B cell (primary cell): ENCODE data around the gene UBA5. TPM values are rescaled to one million over a fixed set of nuclear protein-coding genes. Genes with fewer than 3 reads are reported as not detected.
A peak's percentile ranks its signal among the peaks of the same experiment; 100 is the strongest.

Experiments
- ATAC-seq: fragments of 200-7000 bp; cut with Tn5 transposase; one replicate; pipeline ENCODE4 v1.10.0; 2021; ENCODE audit warnings: low read depth, mild to moderate bottlenecking, moderate number of reproducible peaks, moderate library complexity
- CTCF ChIA-PET: fragments of 350-600 bp; sonication (Branson Sonifier 250); formaldehyde crosslinking; loops from one replicate; lab custom pipeline; 2021; ENCODE audit warnings: antibody characterized with exemption, inconsistent platforms; lab: Charles Lee
- POLR2A ChIA-PET: fragments of 350-600 bp; sonication (Branson Sonifier 250); formaldehyde crosslinking; loops from one replicate; lab custom pipeline; 2021; ENCODE audit warnings: antibody characterized with exemption; lab: Charles Lee
- DNase-seq: peaks from one replicate; pipeline ENCODE4 v3.0.0; 2013
- H2AFZ ChIP-seq: 2 replicates; pipeline ENCODE4 v1.6.1; 2012; ENCODE audit warnings: mild to moderate bottlenecking, low read depth, low read length; ENCODE audit not compliant: insufficient read depth, poor library complexity, severe bottlenecking
- H3K27ac ChIP-seq, 2 donors: 1 replicate in 1 of 2; 2 replicates in 1 of 2; pipeline ENCODE4 v1.5.1; 2012 to 2013; ENCODE audit warnings: low read length in 2 of 2, mild to moderate bottlenecking in 2 of 2, moderate library complexity in 1 of 2
- H3K27me3 ChIP-seq, 4 experiments: fragments of 200-600 bp in 1 of 4; sonication (generic) in 1 of 4; replicated peaks in 1 of 4; 1 replicate in 2 of 4; 2 replicates in 2 of 4; pipeline versions ENCODE4 v1.6.1 to v1.7.0; 2013 to 2016; ENCODE audit warnings: low read length in 3 of 4, mild to moderate bottlenecking in 2 of 4, mixed read lengths in 1 of 4, moderate library complexity in 1 of 4; ENCODE audit not compliant: insufficient read depth in 4 of 4, control insufficient read depth in 3 of 4; ENCODE audit errors: control extremely low read depth in 1 of 4
- H3K36me3 ChIP-seq, 2 experiments: replicated peaks in 1 of 2; 1 replicate in 1 of 2; 2 replicates in 1 of 2; pipeline versions ENCODE4 v1.6.1 to v1.7.1; 2013; ENCODE audit warnings: low read length in 1 of 2; ENCODE audit not compliant: insufficient read depth in 2 of 2, control insufficient read depth in 1 of 2; ENCODE audit errors: control extremely low read depth in 1 of 2, extremely low read depth in 1 of 2
- H3K4me1 ChIP-seq, 2 donors: fragments of 200-600 bp in 1 of 2; sonication (generic) in 1 of 2; 1 replicate in 1 of 2; 2 replicates in 1 of 2; pipeline versions ENCODE4 v1.5.1 to v1.6.1; 2013 to 2017; ENCODE audit warnings: low read length in 2 of 2; ENCODE audit not compliant: control insufficient read depth in 2 of 2, insufficient read depth in 2 of 2
- H3K4me2 ChIP-seq: replicated peaks from 2 replicates; pipeline ENCODE3; 2012; ENCODE audit warnings: mild to moderate bottlenecking, low read depth, low read length; ENCODE audit not compliant: poor library complexity, severe bottlenecking
- H3K4me3 ChIP-seq, 5 experiments: fragments of 200-600 bp in 1 of 5; sonication (generic) in 1 of 5; 1 replicate in 3 of 5; 2 replicates in 2 of 5; pipeline versions ENCODE4 v1.5.1 to v1.7.0; 2011 to 2016; ENCODE audit warnings: low read length in 4 of 5, mild to moderate bottlenecking in 4 of 5, low read depth in 2 of 5, control low read depth in 1 of 5, moderate library complexity in 1 of 5; ENCODE audit not compliant: insufficient read depth in 1 of 5; ENCODE audit errors: control extremely low read depth in 1 of 5, extremely low read depth in 1 of 5
- H3K79me2 ChIP-seq: fragments of 200-600 bp; sonication (generic); one replicate; pipeline ENCODE4 v1.6.0; 2016; ENCODE audit warnings: low read length; ENCODE audit not compliant: control insufficient read depth, insufficient read depth
- H3K9ac ChIP-seq: fragments of 200-600 bp; sonication (generic); 2 replicates; pipeline ENCODE4 v1.6.1; 2017; ENCODE audit warnings: mild to moderate bottlenecking, low read length, moderate library complexity
- H3K9me3 ChIP-seq, 3 donors: one replicate each; pipeline versions ENCODE4 v1.6.1 to v1.7.1; 2013; ENCODE audit warnings: low read length in 2 of 3; ENCODE audit not compliant: control insufficient read depth in 2 of 3, insufficient read depth in 1 of 3; ENCODE audit errors: control extremely low read depth in 1 of 3
- H4K20me1 ChIP-seq: 2 replicates; pipeline ENCODE4 v1.6.0; 2012; ENCODE audit warnings: mild to moderate bottlenecking, low read length; ENCODE audit not compliant: insufficient read depth, control insufficient read depth, poor library complexity, severe bottlenecking
- H3K27ac Mint-ChIP-seq: one replicate; pipeline ENCODE4 v1.8.0; 2021; ENCODE audit warnings: mixed read lengths
- H3K27me3 Mint-ChIP-seq: one replicate; pipeline ENCODE4 v1.8.0; 2021; ENCODE audit warnings: mixed read lengths
- H3K4me1 Mint-ChIP-seq: one replicate; pipeline ENCODE4 v1.8.0; 2021; ENCODE audit warnings: mixed read lengths
- H3K4me3 Mint-ChIP-seq: one replicate; pipeline ENCODE4 v1.8.0; 2021; ENCODE audit warnings: mixed read lengths
- H3K9me3 Mint-ChIP-seq: one replicate; pipeline ENCODE4 v1.8.0; 2022; ENCODE audit warnings: mixed read lengths; ENCODE audit not compliant: insufficient read depth
- EZH2 ChIP-seq: IDR thresholded peaks from 2 replicates; pipeline ENCODE4 v1.6.1; 2012; ENCODE audit warnings: borderline replicate concordance, low read depth, mild to moderate bottlenecking, moderate library complexity, low read length; ENCODE audit not compliant: insufficient read depth, poor library complexity, severe bottlenecking
- WGBS: methylation state at CpG from one replicate; pipeline ENCODE4 v1.1.5; 2013; ENCODE audit warnings: missing lambda C conversion rate; ENCODE audit not compliant: insufficient coverage; 5-methylcytosine and 5-hydroxymethylcytosine counted together
- intact Hi-C: fragments of 100-400 bp; cut with micrococcal nuclease; formaldehyde crosslinking; loops from one replicate; pipeline ENCODE4 v1.10.0; 2022
- polyA plus RNA-seq: library from polyadenylated mRNA; depleted of rRNA; stranded (reverse); fragments of >200 nt; gene quantifications from 2 replicates; pipeline ENCODE4 v1.2.3, GENCODE V29; 2012
- total RNA-seq, 2 donors: library from RNA; stranded (reverse); fragments of 120-200 nt in 1 of 2; gene quantifications; 1 replicate in 1 of 2; 2 replicates in 1 of 2; pipeline versions ENCODE4 v1.2.3 to v1.2.4, GENCODE V29; 2013 to 2022
- TF ChIP-seq, protein P1 (sequence below): fragments of 200-600 bp; IDR thresholded peaks from one replicate; pipeline ENCODE4 v1.8.0; 2022; ENCODE audit warnings: antibody characterized with exemption, mild to moderate bottlenecking

Gene UBA5
- total and polyA plus RNA-seq, 2 donors (not counting 1 experiment from before 2014, with no cell fraction given), result 17.4 to 41.0 TPM

- DNase-seq, result no peak
- Histone ChIP-seq H4K20me1 (no peaks in the 10 kb centered on the region), H3K27ac (no peak overlapping the region), H3K4me2 (no peak overlapping the region), H3K9ac (no peak overlapping the region), H3K4me1 (peaks cover 10 to 13% of the 10 kb centered on the region in 2 donors), H3K9me3 (no peaks in the 10 kb centered on the region), H3K79me2 (peaks cover 10% of the 10 kb centered on the region), H3K36me3 (peaks cover 8 to 18% of the 10 kb centered on the region in 2 experiments), H3K4me3 (no peak overlapping the region), H3K27me3 (no peaks in the 10 kb centered on the region), H2AFZ (no peak overlapping the region)
- no peak for ATAC-seq
- intact Hi-C loops, result no loop called here
- POLR2A ChIA-PET, result no interaction called here
- CTCF ChIA-PET, result no interaction called here
- Mint-ChIP-seq H3K27ac (no peak overlapping the region), H3K27me3 (no peaks in the 10 kb centered on the region), H3K4me1 (peaks cover 17% of the 10 kb centered on the region), H3K9me3 (no peaks in the 10 kb centered on the region), H3K4me3 (no peak overlapping the region)
- TF ChIP-seq, protein P1, sequence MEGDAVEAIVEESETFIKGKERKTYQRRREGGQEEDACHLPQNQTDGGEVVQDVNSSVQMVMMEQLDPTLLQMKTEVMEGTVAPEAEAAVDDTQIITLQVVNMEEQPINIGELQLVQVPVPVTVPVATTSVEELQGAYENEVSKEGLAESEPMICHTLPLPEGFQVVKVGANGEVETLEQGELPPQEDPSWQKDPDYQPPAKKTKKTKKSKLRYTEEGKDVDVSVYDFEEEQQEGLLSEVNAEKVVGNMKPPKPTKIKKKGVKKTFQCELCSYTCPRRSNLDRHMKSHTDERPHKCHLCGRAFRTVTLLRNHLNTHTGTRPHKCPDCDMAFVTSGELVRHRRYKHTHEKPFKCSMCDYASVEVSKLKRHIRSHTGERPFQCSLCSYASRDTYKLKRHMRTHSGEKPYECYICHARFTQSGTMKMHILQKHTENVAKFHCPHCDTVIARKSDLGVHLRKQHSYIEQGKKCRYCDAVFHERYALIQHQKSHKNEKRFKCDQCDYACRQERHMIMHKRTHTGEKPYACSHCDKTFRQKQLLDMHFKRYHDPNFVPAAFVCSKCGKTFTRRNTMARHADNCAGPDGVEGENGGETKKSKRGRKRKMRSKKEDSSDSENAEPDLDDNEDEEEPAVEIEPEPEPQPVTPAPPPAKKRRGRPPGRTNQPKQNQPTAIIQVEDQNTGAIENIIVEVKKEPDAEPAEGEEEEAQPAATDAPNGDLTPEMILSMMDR, result no peak
- TF ChIP-seq EZH2, result no peak
These were observed 56.2 kb downstream of the UBA5 start for GRCh38 chr3:132716372-132716771.

DNA sequence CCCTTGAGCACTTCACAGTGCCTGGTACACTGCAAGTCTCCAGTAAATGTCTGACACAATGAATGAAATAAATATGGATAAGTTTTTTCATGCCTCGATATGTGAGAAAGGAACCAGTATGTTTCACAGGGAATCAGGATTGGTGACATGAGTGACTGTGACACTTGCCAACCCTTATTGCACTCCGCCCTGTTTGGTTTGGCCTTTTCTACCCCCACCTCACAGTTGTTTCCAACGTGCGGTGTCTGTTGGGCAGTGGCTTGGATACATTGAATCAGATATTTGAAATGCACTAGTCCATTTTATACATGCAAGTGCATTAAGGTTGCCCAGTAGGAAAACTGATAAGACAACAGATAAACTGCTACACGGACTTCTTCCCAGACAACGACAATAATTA, 60.1 kb downstream of the UBA5 start:
- no peak overlapping the region for H3K9ac ChIP-seq
- CTCF ChIA-PET, result interaction anchor here (1.0 kb wide), 1 partner anchor 12 kb away, joined by 3 read pairs; no protein-coding TSS in a partner anchor
- ATAC-seq (no peak), DNase-seq (peak; percentile 10)
- Mint-ChIP-seq H3K27ac (no peak overlapping the region), H3K4me3 (peak overlapping the region; percentile 63), H3K9me3 (no peaks in the 10 kb centered on the region), H3K4me1 (peaks cover 29% of the 10 kb centered on the region), H3K27me3 (no peaks in the 10 kb centered on the region)
- H2AFZ ChIP-seq, result no peak overlapping the region
- no peak overlapping the region for H3K4me2 ChIP-seq
- no peak overlapping the region for H3K27ac ChIP-seq
- 100% methylated on average over 1 of the region's 6 CpGs for WGBS
- no peaks in the 10 kb centered on the region for H3K27me3 ChIP-seq
- H3K36me3 ChIP-seq, result peaks cover 3 to 14% of the 10 kb centered on the region in 2 experiments
- H3K4me3 ChIP-seq, result no peak overlapping the region
- intact Hi-C loops, result loop anchor here (10.0 kb wide), 1 partner anchor 1535 kb away; the partner anchor contains the start of gene RYK
- H3K4me1 ChIP-seq, result peaks cover 17 to 20% of the 10 kb centered on the region in 2 donors
- no peak for TF ChIP-seq EZH2
- TF ChIP-seq, protein P1, result no peak
- POLR2A ChIA-PET, result no interaction called here
- H3K9me3 ChIP-seq, result no peaks in the 10 kb centered on the region
- peaks cover 16% of the 10 kb centered on the region for H3K79me2 ChIP-seq
- H4K20me1 ChIP-seq, result no peaks in the 10 kb centered on the region
